ENCODE measurements around the gene AKAP6.
"Not testable (repeated sequence)": the region's sequence is repeated elsewhere in the genome, so short reads cannot be mapped to it uniquely, and the experiment has no call there.

AKAP6 gene

DNA sequence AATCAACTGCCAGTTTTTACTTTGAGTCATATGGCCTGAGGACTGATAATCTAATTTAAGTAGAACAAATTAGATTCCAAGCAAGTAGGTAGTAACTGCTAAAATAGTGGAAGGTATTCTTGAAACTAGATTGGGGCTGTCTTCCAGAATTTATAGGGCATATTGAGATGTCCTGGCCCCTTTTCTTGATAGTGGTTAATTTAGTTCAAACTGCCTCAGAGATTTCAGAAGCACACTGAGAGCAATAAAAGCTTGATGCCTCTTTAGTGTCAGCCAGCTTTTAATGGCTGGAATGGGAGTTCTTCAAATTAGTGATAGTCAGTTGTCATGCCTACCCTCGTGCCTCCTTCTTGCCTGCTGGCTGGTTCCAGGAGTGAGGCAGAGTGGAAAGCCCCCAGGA is 120.5 kb downstream of the AKAP6 start:
- no peak for DNase-seq

DNA sequence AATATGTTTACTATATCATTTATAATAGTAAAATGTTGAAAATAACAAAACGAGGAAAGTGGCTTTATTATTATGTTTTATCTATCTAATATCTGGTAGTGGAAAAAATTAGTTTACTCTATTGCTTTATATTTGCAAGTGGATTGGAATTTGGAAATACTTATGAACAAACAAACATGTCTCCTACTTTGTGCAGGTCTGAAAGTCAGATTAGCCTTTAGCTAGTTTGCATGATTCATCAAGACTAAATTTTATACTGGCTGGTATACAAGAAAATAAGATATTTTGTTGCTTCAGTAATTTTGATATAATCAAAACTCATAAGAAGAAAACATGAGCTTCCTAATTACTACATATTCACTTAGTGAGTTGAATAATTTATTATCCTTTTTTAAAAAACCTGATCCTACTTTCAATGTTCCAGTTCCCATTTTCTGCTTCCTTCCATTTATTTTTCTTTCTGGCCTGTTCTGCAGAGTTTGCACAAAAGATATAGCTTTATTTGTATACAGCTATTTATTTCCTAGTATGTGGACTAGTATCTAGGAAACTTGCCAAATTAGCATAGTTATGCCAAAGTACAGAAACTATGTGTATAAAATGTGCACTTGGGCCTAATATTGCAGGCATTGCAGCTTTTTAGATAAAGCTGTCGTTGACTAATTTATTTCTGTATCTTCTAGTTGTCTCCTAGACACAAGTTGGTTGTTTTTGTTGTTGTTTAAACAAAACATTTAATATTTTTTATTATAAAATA is 122.0 kb downstream of the AKAP6 start:
- no peak for DNase-seq

DNA sequence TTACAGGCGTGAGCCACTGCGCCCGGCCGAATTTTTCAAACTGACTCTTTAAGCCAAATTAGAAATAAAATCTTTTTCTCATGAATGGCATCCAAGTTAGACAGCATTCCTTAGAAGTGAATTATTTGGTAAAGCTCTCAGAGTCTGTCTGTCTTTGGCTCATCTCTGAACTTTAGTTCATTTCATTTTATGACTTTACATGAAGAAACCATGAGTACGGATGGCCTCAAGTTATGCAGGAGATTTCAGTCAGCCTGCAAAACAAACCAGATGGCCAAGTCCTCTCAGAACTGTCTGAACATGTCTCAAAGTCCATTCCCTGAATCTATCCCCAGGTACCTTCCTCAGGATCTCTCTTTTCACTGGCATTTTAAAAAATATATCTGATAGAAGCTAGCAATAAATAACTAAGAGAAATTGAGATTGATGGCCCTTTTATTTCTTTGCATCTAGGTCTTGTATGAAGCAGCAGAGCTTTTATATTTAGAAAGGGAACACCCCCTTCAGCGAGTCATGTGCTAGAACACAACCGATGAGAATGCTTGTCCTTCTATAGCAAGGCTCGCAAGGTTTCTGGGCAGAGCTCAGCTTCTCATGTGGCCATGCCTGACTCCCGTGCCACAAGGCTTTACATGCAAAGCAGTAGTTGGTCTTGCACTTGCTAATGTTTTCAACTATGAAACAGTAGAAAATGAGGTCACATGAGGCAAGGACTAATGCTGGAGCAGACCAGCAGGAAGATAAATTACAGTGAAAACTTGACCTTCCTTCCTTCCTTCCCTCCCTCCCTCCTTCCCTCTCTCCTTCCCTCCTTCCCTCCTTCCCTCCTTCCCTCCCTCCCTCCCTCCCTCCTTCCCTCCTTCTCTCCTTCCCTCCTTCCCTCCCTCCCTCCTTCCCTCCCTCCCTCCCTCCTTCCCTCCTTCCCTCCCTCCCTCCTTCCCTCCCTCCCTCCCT is 125.0 kb downstream of the AKAP6 start:
- no peak for DNase-seq

GRCh38 chr14:32457213-32457920 is 128.3 kb downstream of the AKAP6 start:
- no peak for DNase-seq

DNA sequence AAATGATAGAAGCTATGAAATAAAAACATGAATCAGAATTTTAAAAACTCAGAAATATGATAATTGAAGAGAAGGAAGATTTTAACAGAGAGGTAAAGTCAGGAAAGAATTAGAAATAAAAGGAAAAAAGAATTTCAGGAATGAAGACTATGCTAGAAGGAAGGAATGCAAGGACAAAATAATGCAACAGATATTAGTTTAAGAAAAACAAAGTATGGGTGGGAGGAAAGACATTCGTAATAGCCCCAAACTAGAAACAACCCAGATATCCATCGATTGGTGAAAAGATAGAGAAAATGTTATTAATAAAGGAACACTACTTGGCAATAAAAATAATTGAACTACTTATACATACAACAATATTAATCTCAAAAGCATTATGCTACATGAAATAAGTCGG is 129.6 kb downstream of the AKAP6 start:
- no peak for DNase-seq

- no peak for DNase-seq
Measured at GRCh38 chr14:32460267-32460666, 131.2 kb downstream of the AKAP6 start.

- not testable (repeated sequence) for DNase-seq
Measured at GRCh38 chr14:32462553-32462952, 133.5 kb downstream of the AKAP6 start.

GRCh38 chr14:32468955-32469354 is 139.9 kb downstream of the AKAP6 start:
- no peak for DNase-seq

DNA sequence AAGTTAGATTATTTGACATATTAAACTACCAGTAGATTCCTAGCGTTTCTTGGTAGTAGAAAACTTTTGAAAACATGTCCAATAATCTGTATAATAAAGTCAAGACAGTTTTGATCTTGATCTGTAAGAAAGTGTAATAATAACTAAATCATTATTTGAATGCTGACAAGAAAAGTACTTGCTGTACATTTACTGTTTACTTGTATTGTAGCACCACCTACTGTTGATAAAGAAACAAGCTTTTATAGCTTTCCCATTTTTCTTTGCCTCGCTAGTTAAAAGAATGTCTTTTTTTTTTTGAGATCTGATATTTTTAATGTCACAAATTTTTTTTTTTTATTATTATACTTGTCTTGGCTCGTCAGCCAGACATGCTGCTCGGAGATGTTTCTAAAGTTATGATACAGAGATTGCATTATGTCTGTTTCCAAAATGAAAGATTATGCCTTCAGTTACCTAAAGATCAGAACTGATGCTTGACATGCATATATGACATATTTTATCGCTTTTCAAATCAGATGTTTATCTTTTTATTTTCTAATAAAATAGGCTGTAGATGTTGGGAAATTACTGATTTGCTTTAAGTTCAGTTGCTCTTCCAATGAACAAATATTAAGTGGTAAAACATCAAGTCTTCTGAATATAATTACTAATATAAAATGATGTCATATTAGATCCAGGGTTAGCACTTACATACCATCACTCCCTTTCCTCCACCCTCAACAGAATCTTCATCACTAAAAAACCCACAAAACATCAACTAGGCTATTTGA is 140.5 kb downstream of the AKAP6 start:
- DNase-seq: no peak

- no peak for DNase-seq
Measured at GRCh38 chr14:32470161-32470715, 141.1 kb downstream of the AKAP6 start.

- DNase-seq: no peak
Measured at GRCh38 chr14:32471181-32471580, 142.1 kb downstream of the AKAP6 start.

GRCh38 chr14:32472076-32472475 is 143.0 kb downstream of the AKAP6 start:
- DNase-seq: no peak

DNA sequence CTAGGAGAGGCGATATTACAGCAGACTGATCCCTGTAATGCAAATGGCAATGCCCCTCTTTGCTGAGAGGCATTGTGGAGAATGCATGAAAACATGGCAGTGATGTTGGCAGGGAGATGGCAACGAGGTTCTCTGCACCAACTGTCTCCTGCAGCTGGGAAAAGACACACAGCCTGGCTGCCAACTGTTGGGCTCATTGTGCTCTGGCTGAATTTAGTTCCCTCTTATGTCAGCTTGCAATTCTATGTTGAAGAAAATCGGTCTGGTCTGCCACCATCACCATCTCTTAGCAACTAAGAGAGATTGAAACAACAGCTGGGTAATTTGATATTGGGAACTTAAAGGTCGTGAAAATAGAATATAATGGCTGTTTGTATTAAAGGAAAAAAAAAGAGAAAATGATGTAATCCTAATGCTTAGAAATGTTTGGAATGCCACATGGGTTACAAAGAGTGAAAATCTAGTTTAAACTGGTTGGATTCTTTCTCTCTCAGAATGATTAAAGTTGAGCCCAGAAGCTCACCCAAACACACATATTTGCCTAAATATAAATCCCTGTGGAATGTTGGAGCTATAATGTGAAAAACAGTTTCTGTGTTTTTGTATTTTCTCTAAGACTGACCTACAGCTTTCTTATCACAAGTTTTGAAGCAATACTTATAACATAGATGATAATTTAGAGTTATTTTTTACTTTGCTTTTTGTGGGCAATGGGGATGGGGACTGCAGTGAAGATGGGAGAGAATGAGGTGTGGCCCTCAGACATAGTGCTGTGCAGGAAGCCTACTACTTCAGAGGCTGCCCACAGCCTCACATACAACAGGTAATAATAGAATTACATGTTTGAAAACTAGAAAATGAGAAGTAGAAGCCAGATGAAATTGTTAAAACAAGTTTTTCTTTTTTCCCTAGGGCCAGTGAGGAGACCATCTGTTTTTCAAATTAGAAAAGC is 143.7 kb downstream of the AKAP6 start:
- no peak for DNase-seq

- no peak for DNase-seq
Measured at GRCh38 chr14:32473464-32473855, 144.4 kb downstream of the AKAP6 start.

GRCh38 chr14:32474478-32475195 is 145.5 kb downstream of the AKAP6 start:
- no peak for DNase-seq

GRCh38 chr14:32476532-32476931 is 147.4 kb downstream of the AKAP6 start:
- no peak for DNase-seq

DNA sequence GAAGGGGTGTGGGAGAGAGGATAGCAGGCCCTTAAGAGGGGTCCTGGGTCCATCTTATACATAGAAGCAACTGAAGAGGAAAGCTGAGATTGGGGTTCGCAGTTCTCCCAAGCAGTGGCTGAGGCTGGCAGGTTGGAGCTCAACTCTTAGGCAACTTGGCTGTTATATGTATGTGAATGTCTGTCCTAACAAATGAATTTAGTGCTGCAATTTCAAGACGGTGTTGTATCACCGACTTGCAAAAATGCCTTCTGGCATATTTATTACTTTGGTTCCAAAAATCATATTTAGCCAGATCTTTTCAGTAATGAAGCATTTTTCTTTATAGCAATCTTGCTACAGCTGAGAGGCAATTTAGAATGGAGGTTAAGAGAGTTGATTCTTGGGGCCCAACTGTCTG is 148.3 kb downstream of the AKAP6 start:
- DNase-seq: no peak

- DNase-seq: no peak
Measured at GRCh38 chr14:32478050-32478449, 149.0 kb downstream of the AKAP6 start.

DNA sequence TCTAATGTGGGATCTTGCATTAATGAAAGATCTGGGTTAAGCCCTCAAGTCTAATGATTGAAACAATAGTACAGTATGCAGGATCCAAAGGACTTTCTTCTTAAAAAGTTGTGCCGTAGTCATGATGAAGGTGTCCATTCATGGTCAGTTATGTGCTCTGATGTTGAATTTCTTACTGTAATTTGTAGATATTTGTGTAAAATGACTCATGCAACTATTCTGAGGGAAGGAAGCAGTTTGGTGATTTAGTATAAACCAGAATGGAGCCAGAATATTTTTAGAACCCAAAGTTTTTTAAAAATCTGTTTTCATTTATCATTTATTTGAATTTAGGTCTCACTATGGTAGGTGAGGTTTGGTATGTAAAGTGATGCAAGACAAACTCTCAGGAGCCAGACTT is 151.2 kb downstream of the AKAP6 start:
- no peak for DNase-seq

DNA sequence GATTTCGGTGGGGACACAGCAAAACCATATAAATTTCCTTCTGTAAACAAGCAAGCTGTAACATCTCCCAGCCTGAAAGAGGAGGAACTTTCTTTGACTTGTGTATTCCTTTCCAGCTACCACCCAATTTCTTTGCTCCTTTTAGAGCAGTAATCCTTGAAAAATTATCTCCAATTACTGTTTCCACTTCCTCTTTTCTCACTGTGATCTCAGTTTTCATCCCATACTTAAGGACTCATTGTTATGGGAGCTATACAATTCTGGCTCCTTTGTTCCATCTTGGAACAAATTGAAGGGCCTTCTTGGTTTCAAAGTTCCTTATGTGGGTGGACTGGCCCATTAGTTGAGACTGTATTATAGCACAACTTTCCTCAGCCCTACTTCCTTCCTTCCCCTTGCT is 152.6 kb downstream of the AKAP6 start:
- no peak for DNase-seq

Data from cerebellar nuclear complex (tissue), 1 donor.